Right lobe of liver (tissue), 6 donors: ENCODE data around the gene ZDHHC9. TPM values are rescaled to one million over a fixed set of nuclear protein-coding genes. Genes with fewer than 3 reads are reported as not detected.

Source experiments
- ATAC-seq, 4 donors: fragments of 200-7000 bp; cut with Tn5 transposase; one replicate each; pipeline ENCODE4 v1.9.1; 2020; ENCODE audit warnings: mild to moderate bottlenecking in 4 of 4, moderate library complexity in 4 of 4
- DNase-seq, 3 donors: peaks; one replicate each; pipeline ENCODE4 v3.0.0-alpha.2; 2020
- H3K27ac ChIP-seq, 3 donors: fragments of 200-600 bp; one replicate each; pipeline ENCODE4 v1.8.0; 2022
- H3K27me3 ChIP-seq, 2 donors: fragments of 200-600 bp; one replicate each; pipeline ENCODE4 v1.8.0; 2022
- H3K36me3 ChIP-seq, 4 donors: fragments of 200-600 bp; sonication (generic) in 1 of 4; one replicate each; pipeline versions ENCODE4 v1.5.1 to v1.8.0; 2017 to 2022; ENCODE audit warnings: control low read depth in 1 of 4
- H3K4me1 ChIP-seq, 4 donors: fragments of 200-600 bp; sonication (generic) in 1 of 4; one replicate each; pipeline versions ENCODE4 v1.5.1 to v1.8.0; 2017 to 2022; ENCODE audit warnings: control low read depth in 1 of 4
- H3K4me3 ChIP-seq, 3 donors: fragments of 200-600 bp; one replicate each; pipeline ENCODE4 v1.8.0; 2022
- H3K9me3 ChIP-seq, 4 donors: fragments of 200-600 bp; sonication (generic) in 1 of 4; one replicate each; pipeline versions ENCODE4 v1.5.1 to v1.8.0; 2017 to 2022; ENCODE audit warnings: control low read depth in 1 of 4
- CTCF ChIP-seq, 4 donors: fragments of 200-600 bp in 3 of 4; fragments of 450-650 bp in 1 of 4; IDR thresholded peaks; one replicate each; pipeline versions ENCODE4 v1.5.1 to v1.8.0; 2016 to 2022; ENCODE audit warnings: antibody characterized with exemption in 4 of 4, mild to moderate bottlenecking in 2 of 4
- POLR2A ChIP-seq: fragments of 450-650 bp; IDR thresholded peaks from one replicate; pipeline ENCODE4 v1.6.1; 2017; ENCODE audit warnings: antibody characterized with exemption, mild to moderate bottlenecking
- WGBS: methylation state at CpG from one replicate; pipeline ENCODE4 v1.1.6; 2018; ENCODE audit warnings: low coverage, low lambda C conversion rate; ENCODE audit not compliant: insufficient coverage; ENCODE audit errors: missing lambda C conversion rate; 5-methylcytosine and 5-hydroxymethylcytosine counted together
- intact Hi-C, 2 donors: fragments of 100-400 bp; cut with DNase I; formaldehyde crosslinking; loops; one replicate each; pipeline versions ENCODE4 v1.11.2 to v1.14.1; 2022
- small RNA-seq, 2 experiments: library from RNA; depleted of rRNA; stranded (forward); fragments of <200 nt; gene quantifications; one replicate each; pipeline ENCODE3, GENCODE V24; 2016
- total RNA-seq, 6 experiments: library from RNA; depleted of rRNA in 2 of 6; stranded (reverse); fragments of >200 nt in 2 of 6; fragmentation: NEBNext Ultra II Directional in 3 of 6; extraction: Animal tissue kit (Norgen Biotek cat#: 25700) in 3 of 6; gene quantifications; one replicate each; pipeline versions ENCODE4 v1.1.0 to v1.2.4, GENCODE V29; 2016 to 2023
- donor health status: DM: no; HTN: yes; CAD: no.
- donor health status: DM: no; HTN: no; CAD: no.
- donor health status: DM: no; HTN: no; CAD: no.
- donor health status: DM: no; HTN: yes; CAD: no.
- donor health status: DM: no; HTN: yes; CAD: no.

Gene ZDHHC9
- total RNA-seq, 6 experiments from 2014 or later, result 30.8 to 41.8 (median 33.6) TPM

GRCh38 chrX:129759576-129760061 is 84.1 kb downstream of the ZDHHC9 start:
- no peak overlapping the region for H3K4me3 ChIP-seq
- DNase-seq (peak; percentile 52 to 60 (median 53)), ATAC-seq (peak; percentile 68 to 85 (median 82))
- intact Hi-C loops, result no loop called here
- 23% methylated on average over 6 of the region's 14 CpGs for WGBS
- H3K36me3 ChIP-seq, result no peaks in the 10 kb centered on the region
- TF ChIP-seq POLR2A (no peak), CTCF (IDR thresholded peaks at IDR 0.05) (peak in 3 of 4 donors; percentile 11 to 15 (median 13))
- no peak overlapping the region for H3K27ac ChIP-seq
- no peaks in the 10 kb centered on the region for H3K9me3 ChIP-seq
- H3K4me1 ChIP-seq, result no peaks in the 10 kb centered on the region
- no peaks in the 10 kb centered on the region for H3K27me3 ChIP-seq

- ATAC-seq, result peak; percentile 18 to 57 (median 26)
- no peak overlapping the region for H3K4me3 ChIP-seq
- WGBS, result 57% methylated on average over 8 of the region's 18 CpGs
- no peaks in the 10 kb centered on the region for H3K9me3 ChIP-seq
- TF ChIP-seq POLR2A (no peak), CTCF (IDR thresholded peaks at IDR 0.05) (no peak)
- H3K27ac ChIP-seq, result no peak overlapping the region
- intact Hi-C loops, result no loop called here
- no peaks in the 10 kb centered on the region for H3K36me3 ChIP-seq
- H3K27me3 ChIP-seq, result no peaks in the 10 kb centered on the region
- H3K4me1 ChIP-seq, result no peaks in the 10 kb centered on the region
- DNase-seq, result no peak
Observed at GRCh38 chrX:129755779-129756650, 87.7 kb downstream of the ZDHHC9 start.

- no peak for DNase-seq
- no peaks in the 10 kb centered on the region for H3K27me3 ChIP-seq
- no peaks in the 10 kb centered on the region for H3K4me1 ChIP-seq
- H3K4me3 ChIP-seq, result no peak overlapping the region
- no peak overlapping the region for H3K27ac ChIP-seq
- H3K9me3 ChIP-seq, result no peaks in the 10 kb centered on the region
- peak in 2 of 4 donors; percentile 7 to 10 for TF ChIP-seq CTCF (IDR thresholded peaks at IDR 0.05)
- TF ChIP-seq POLR2A, result no peak
- ATAC-seq, result no peak
- intact Hi-C loops, result no loop called here
- 28% methylated on average over 11 of the region's 22 CpGs for WGBS
- H3K36me3 ChIP-seq, result no peaks in the 10 kb centered on the region
Observed at GRCh38 chrX:129754056-129755024, 89.3 kb downstream of the ZDHHC9 start.

Small RNAs within 50 kb of the gene (small RNA-seq; reads per million reads assigned to genes)
- gene RF00017, result 0 reads per million in 2 experiments

Other genes with a start within 250 kb of the ZDHHC9 start
- 1 to 10 TPM in 3 of 6 experiments, under 1 TPM in 3; 0.17 to 5.3 (median 0.96) TPM for gene APLN, start 188.9 kb downstream of the ZDHHC9 start, total RNA-seq
- gene XPNPEP2, start 104.9 kb downstream of the ZDHHC9 start, total RNA-seq, result 10 to 100 TPM in 4 of 6 experiments, 1 to 10 TPM in 2; 2.9 to 30.7 (median 16.5) TPM
- 1 to 10 TPM; 1.7 to 5.7 (median 3.3) TPM for gene SASH3, start 63.9 kb downstream of the ZDHHC9 start, total RNA-seq
- 10 to 100 TPM in 1 of 6 experiments, 1 to 10 TPM in 5; 4.2 to 10.6 (median 6.6) TPM for gene UTP14A, start 62.3 kb upstream of the ZDHHC9 start, total RNA-seq
- gene BCORL1, start 138.7 kb upstream of the ZDHHC9 start, total RNA-seq, result 1 to 10 TPM; 2.7 to 9.0 (median 4.8) TPM